Measurements from ENCODE around the gene LGALSL.
"Not testable (repeated sequence)": the region's sequence is repeated elsewhere in the genome, so short reads cannot be mapped to it uniquely, and the experiment has no call there.

The LGALSL gene

DNA sequence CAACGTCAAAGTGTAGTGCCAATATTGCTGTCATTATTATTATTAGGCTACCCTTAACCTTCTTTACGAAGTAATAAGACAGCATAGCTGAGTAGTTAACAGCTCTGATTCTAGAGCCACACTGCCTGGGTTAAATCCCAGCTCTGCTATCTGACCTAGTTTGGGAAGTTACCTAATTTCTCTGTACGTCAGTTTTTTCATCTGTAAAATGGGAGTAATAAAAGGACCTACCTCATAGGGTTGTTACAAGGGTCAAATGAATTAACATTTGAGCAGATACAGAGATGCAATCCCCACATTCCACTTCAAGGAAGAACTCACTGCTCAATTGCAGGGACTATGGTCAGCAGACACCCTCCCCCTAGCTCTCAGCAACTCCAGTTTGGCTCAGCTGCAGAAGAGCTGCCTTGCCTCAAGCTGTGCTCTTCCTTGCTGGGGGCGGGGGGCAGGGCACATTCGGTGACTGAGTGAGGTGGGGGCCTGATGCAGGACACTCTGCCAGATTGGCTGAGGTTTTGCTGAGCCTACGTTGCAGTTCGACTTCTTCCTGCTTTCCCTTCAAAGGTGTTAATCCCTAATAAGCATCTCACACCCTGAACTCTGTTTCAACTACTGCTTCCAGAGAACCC lies 11.0 kb upstream of the LGALSL start:
- DNase-seq (ENCODE audit: low spot score): no peak

DNA sequence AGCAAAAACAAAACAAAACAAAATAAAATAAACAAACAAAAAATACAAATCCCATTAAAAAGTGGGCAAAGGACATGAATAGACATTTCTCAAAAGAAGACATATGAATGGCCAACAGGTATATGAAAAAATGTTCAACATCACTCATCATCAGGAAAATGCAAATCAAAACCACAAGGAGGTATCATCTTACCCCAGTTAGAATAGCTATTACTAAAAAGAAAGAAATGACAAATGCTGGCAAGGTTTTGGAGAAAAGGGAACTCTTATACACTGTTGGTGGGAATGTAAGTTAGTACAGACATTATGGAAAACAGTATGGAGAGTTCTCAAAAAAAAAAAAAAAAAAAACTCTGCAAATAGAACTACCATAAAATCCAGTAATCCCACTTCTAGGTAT lies 8.0 kb upstream of the LGALSL start:
- DNase-seq (ENCODE audit: low spot score): not testable (repeated sequence)

DNA sequence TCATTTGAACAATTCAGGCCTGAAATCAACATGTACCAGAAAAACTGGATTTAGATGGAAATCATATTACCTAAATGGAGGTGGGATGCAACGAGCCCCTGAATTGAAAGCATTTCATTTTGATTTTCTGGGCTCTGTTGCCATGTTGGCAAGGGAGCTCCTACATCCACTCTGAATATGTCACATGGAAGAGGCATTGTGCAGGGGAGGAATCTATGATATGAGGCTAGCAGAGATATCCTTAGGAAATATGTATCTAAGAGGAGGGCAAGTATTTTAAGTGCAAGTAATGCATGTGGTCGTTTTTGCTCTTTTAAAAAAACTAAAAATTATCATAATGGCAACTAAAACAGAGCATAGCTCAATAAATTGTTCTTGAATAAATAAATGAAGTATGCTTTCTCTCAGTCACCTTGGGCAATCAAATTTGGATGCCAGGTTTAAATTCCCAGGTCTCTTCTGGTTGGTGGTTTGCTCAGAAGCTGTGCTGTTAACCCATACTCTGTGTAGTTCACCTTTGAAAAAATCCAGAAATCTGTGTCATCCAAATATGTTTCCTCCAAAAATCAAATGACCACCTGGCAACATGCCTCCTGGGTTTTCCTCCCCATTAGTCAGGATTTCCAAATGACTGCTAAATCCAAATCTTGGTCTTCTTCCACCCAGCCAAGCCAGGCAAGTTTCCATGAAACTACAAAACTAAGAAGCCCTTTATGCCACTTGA lies 6.5 kb upstream of the LGALSL start:
- DNase-seq (ENCODE audit: low spot score): no peak

DNA sequence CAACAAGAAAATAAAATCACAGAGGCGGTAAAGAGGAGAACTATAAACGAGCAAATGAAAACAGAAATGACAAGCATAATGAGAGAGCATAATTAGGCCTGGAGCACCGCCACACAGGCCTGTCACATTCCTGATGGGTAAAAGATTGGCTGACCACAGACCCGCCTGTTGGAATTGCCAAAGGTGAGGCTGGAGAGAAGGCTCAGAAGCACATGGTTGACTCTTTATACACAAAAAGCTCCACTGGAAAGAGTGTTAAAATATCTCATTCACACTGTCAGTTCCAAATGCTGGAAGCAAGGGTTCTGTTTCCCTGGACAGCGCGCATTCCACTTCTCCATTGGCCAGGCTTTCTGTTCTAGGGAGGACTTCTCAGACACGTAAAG lies 5.9 kb upstream of the LGALSL start:
- DNase-seq (ENCODE audit: low spot score): peak; percentile 25

DNA sequence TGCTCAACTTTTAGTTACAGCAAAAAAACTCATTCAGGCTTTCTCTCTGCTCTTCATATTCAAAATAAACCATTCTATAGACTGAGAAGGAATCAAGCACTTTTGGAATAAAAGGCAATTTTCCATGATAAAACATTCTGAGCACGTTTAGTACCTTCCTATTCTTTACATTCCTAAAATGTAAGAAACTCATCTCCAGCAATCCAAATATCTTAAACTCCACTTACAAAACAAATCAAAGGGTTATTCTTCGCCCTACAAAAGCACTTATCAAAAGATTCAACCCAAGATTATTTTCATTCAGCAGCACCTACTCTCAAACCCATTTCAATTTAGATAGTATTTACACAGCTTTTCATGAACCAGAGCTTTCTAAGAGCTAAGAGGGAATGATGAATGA lies 2.9 kb upstream of the LGALSL start:
- DNase-seq (ENCODE audit: low spot score): no peak

DNA sequence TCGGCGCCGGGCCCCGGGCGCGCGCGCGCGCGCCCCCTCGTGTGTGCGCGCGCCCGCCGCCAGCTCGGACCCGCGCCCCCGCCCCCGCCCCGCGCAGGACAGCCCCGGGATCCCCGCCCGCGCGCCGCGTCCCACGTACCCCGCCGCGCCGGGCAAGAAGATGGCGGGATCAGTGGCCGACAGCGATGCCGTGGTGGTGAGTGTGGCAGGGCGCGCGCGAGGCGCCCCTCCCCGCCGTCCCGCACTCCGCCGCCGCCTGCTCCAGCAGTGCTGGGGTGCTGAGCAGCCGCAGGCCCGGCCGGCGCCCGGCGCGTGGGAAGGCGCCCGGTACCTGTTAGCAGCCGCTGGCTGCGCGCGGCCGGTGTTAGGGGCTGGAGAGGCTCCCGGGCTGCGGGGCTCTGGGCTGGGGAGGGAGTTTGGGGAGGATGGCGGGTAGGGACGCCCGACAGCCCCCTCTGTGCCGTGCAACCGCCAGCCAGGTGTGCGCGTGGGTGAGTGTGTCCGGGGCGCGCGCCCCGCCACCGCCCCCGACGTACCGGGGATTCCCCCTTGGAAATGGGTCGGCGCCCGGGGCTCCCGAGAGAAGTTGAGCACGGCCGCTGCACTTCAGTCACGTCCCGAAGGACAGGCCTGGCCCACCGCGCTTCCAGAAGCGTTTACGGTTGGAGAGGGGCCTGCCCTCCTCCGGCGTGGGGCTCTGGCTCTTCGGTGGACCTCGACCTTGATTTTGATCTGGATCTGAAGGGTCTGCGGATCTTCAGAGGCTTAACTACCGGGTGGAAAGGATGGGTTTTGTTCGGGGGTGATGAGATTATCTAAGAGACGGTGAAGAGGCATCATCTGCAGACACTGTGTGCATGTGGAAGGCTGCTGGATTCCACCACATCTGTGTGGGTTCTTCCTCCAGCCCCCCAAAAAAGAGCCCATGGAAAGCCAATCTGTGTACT lies 697 bp downstream of the LGALSL start:
- peak; percentile 21 for DNase-seq (ENCODE audit: low spot score)

DNA sequence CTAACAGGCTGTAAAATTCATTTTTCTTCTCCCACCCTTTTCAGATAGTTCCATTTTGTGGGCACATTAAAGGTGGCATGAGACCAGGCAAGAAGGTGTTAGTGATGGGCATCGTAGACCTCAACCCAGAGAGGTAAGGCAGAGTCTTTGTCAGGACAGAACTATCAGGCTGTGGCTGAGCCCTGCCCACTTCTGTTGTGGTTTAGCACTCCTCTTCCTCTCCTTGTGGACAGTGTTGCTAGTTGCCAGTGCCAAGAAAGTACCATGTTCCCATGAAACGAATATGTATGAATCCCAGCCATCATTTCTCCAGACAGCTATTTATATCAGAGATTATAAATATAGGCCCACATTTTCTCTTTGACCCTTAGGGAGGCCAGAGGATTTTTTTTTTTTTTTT lies 1.6 kb downstream of the LGALSL start:
- no peak for DNase-seq (ENCODE audit: low spot score)

DNA sequence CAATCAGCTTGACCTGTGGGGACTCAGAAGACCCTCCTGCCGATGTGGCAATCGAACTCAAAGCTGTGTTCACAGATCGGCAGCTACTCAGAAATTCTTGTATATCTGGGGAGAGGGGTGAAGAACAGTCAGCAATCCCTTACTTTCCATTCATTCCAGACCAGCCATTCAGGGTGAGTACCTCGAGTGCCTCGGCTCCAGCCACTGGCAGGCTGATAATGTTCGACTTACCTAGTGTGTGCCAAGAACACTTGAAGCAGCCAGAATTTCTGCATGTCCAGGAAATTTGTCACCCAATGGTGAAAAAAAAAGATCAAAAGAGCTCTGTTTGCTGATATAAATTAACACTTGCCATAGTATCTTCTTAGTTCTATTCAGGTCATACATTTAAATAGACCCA lies 2.3 kb downstream of the LGALSL start:
- DNase-seq (ENCODE audit: low spot score): no peak

DNA sequence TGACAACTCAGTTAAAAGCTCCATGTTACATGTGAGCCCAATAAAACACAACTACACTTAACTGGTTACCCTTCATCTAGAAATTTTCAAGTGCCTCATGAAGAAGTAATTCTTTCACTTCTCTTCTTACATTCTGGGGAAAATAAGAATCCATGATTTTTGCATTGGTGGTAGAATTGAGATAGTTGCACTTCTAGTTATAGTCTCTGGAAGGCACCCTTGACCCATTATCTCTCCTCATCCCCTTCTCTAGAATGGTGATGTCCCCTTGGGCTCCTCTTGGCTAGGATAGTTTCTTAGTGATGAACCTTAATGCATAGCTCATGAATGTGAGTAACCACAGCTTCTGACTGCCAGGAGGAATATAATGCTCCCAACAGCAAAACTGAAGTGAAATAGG lies 3.6 kb downstream of the LGALSL start:
- DNase-seq (ENCODE audit: low spot score): no peak

DNA sequence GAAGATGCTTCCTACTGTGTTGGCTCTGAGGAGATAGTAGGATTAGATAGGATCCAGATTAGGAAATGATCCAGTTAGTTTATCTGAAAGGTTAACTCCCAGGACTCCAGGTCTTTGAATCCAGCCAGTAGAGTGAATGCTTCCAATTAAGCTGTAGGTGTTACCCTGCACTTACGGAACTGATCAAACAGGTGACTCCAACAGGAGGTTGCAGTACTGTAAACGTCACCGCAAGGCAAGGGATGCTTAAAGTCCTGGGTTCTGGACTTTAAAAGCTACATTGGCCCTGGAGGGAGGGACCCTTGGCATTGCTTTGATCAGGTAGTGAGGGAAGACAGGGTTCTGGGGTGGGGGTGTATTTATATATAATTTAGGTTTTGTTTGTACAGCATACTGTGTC lies 5.6 kb downstream of the LGALSL start:
- no peak for DNase-seq (ENCODE audit: low spot score)

DNA sequence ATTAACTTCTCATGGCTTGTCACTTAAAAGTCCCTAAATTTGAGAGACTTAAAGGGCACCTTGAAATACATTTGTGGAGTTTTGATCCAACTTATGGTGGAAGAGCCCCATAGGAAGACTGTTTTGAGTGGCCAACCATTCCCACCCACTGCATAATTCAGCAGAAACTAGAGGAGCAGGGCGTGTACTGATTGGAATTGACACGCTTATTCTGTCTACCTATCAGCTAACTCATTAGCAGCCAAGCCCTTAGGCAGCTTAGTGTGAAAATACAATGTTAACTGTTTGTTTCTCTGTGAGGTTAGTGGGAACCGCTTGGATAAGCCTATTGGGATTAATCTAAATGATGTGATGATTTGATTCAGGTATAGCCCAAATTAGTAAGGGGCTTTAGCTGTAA lies 6.4 kb downstream of the LGALSL start:
- DNase-seq (ENCODE audit: low spot score): no peak

DNA sequence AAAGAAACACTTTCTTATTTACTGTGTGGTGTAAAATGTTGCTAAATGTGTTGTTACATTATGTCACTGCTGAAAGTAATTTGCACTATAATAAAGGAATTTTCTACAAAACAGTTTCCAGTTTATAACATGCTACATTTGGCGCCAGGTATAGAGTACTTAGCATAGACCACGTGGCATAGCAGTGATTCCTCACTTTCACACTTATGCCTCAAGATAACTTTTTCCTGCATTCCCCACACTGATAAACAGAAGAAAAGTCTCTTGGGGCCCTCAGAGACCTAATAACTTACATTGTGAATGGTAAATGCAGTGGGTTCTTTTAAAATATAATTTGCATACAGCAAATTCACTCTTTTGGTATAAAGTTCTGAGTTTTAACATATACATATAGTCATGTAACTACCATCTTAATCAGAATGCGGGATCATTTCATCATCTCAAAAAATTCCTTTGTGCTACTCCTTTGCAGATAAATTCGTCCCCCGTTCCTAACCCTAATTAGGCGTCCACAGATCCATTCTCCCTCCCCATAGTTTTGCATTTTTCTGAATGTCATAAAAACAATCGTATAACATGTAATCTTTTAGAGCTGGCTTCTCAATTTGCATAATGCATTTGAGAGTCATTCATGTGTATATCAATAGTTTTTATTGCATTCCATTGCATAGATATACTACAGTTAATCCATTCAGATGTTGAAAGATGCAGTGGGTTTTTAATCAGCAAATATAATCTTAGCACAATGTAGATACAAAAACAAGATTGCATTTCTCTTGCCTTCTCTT lies 7.5 kb downstream of the LGALSL start:
- DNase-seq (ENCODE audit: low spot score): no peak

DNA sequence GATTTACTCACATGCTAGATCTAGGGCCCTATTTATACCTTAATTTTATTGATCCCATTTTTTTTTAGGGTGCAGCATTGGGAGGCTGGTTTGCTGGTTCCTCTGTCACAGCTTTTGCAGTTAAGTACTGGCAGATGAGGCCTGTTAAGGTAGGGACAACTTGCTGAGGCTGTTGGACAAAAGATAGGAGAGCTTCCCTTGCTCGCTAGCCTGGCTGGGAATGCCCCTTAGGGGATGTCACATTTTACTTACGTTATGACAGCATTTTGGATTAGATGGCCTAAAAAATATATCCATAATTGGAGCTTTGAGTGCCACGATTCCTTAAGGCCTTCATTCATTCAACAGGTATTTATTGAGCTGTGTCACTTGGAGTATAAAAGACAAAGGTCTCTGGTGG lies 8.2 kb downstream of the LGALSL start:
- no peak for DNase-seq (ENCODE audit: low spot score)

DNA sequence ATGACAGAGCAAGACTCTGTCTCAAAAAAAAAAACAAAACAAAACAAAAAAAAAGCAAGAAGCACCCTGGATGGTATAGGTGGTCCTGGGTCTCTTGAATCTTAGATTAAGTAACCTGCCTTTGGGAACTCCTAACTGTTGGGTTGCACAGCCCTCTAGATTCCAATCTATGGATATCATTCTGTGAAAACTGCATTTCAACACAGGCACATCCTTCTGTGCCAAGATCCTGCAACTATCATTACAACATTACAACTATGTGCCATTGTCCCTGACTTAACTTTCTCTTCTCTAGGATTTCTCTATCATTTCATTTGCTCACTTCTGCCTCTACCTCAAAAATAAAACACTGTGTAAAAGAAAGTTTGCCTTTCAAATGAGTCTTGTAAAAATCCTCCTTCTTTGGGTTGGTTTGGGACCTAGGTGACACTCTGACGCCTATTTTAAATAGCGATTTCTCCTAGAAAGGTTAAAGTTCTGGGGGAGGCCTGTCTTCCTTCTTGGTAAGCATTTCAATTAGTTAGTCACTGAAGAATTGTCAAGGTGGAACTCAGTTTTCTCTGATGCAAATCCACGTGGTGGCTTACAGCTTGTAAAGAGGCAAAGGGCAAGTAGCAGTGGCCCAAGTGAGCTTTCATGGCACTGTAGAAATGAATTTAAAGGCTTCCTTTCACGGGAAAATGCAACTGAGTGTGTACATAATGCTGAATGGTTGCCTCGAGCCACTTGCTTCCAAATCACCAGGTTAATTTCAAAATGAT lies 9.2 kb downstream of the LGALSL start:
- no peak for DNase-seq (ENCODE audit: low spot score)

DNA sequence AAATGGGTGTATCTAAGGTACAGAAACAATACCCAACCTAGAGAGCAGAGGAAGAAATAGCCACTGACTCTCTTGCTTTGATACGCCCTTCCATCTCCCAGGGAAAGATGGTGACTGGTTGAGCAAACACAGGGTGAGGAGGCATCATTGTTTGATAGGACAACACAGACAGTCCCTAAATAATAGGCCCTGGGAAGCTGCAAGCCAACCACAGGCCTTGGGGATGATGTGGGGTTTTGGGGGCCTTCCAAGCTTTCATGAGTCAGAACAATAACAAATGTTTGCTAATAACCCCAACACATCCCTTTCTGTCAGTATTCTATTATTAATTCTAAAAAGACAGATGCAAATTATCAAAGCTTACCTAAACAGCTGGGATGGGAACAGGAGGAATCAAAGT lies 9.8 kb downstream of the LGALSL start:
- no peak for DNase-seq (ENCODE audit: low spot score)

DNA sequence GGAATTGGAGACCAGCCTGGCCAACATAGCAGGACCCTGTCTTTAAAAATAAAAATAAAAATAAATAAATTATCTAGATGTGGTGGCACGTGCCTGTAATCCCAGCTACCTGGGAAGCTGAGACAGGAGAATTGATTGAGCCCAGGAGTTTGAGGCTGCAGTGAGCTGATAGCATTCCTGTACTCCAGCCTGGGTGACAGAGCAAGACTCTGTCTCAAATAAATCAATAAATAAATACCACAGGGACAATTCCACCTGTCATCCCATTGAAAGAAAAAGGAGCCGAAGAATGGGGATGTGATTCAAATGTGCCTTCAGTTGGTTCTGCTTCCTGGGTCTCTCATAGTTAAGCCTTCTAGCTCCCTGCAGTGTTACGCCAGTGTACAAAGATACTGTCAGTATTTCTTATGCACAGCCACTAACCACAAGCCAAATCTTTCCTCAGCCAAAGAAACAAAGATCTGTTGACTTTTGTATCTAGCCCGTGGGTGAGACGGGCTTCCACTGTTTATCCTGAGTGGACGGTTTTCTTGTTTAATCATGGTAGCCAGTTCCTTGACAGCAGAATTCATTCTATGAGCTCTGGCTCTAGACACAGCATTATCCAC lies 12.6 kb downstream of the LGALSL start:
- DNase-seq (ENCODE audit: low spot score): no peak

DNA sequence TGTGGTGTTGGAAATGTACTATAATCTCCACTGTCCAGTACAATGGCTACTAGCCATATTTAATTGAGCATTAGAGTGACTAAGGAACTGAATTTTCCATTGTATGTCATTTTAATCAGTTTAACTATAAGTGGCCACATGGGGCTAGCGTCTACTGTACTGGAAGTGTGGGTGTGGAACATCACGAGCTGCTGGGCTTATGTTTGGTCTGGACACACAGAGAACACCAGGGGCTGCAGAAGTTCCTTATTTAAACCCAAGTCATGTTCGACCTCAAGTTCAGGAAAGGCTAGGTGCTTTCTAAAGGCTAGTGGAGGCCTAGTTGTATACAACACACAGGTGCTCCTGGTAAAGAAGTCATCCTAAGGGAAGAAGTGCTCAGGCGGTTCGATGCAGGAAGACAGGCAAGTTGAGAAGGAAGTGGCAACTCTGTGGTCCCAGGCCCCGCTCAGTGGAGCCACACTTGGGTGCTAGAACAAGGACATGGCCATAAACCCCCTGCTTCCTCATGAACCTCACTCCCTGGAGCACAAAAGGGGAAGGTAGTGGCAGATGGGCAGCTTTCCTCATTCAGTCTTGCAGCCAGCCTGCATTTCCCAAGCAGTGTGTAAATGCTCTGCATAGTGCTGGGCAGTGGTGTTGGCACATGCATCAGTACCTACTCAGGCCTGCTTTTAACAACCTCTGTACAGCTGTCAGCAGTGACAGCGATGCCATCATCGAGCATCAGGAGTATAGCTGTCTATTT lies 13.3 kb downstream of the LGALSL start:
- no peak for DNase-seq (ENCODE audit: low spot score)

DNA sequence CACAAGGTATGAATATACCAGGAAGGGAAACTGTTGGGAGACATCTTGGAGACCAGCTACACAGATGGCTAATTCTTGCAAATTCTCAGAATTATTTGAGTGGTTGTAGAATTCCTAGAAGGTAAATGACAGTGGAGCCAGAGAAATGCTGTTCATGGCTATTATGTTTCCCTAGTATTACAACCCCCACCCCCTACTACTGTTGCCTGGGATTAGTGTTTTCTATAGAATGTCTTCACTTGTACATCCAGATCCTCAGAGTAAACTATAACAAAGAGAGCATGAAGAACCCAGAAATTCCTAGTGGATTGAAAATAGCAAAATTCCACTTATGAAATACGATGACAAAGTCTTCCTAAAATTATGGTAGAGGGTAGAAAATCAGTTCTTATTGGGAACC lies 15.3 kb downstream of the LGALSL start:
- no peak for DNase-seq (ENCODE audit: low spot score)

DNA sequence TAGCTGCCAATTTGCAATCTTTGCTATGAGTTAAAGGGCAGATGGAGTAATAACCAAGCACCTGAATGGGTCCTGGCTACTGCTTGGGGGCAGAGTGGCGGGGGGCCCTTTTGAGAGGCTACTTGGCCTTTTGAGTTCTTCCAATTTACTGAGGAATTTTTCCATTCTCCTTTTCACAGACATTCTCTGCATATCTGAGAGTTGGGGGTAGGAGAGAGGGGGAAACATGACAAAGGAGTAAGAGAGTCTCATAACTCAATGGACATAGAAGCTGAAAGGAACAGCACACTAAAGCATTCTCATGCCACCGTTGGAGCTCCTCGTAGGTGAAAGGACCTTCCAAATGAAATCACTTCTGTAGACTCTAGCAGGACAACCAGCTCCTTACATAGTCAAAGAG lies 16.1 kb downstream of the LGALSL start:
- no peak for DNase-seq (ENCODE audit: low spot score)

DNA sequence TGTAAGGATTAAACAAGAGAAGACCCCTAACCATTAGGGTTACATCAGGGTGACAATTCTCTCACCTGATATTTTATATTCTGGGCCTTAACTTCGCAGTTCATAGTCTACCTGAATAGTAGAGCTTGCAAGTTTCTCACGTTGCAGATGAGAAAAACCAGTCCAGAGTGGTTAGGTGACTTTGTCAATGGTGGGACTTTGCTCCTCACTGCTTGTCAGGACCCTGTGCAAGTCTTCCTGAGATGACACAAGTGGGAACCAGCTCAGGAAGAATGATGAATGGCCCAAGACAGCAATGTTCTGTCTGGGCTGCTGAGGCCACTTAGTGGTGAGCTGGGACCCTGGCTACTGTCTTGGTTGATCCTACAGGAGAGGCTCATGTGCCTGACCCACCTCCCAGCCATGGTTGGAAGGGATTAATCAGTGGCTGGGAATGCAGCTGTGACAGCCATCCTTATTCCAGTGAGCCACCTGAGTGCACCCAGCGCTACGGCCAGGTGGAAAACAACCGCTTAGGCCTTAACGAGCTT lies 16.9 kb downstream of the LGALSL start:
- DNase-seq (ENCODE audit: low spot score): no peak
